ENCODE results near the gene PHACTR3. TPM values are rescaled to one million over a fixed set of nuclear protein-coding genes. Genes with fewer than 3 reads are reported as not detected.

Gene PHACTR3
- total RNA-seq, 1 donor from 2014 or later: 1.4 TPM

DNA sequence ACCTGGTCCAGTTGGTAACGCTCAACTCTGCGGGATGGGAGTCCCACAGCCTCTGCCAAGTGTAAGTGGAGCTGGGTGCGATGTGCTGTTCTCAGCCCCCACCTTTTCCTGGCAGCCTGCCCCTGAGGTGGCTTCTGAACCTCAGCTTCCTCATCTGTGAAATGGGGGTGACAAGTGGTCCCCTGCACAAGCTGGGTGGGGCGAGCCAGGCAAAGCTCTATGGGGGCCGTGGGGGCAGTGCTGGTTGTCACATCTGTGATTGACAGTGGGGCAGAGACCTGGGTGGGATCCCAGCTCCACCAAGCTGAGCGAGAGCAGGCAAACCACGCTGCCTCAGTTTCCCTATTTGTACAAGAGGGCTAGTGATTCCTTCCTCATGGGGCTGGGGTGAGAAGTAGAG is 166.5 kb downstream of the PHACTR3 start:
- Histone ChIP-seq H3K27me3 (peaks cover 27% of the 10 kb centered on the region), H3K4me1 (no peaks in the 10 kb centered on the region), H3K9ac (no peak overlapping the region), H3K4me3 (no peak overlapping the region), H2AFZ (replicated peaks) (no peak overlapping the region), H3K27ac (no peak overlapping the region), H4K20me1 (ENCODE audit: low read depth) (no peaks in the 10 kb centered on the region), H3K9me3 (ENCODE audit: low read depth) (no peaks in the 10 kb centered on the region), H3K4me2 (no peak overlapping the region), H3K36me3 (no peaks in the 10 kb centered on the region), H3K79me2 (ENCODE audit: low read depth) (no peaks in the 10 kb centered on the region), H3F3A (ENCODE audit: low read depth) (no peaks in the 10 kb centered on the region)
- TF ChIP-seq, protein P1, sequence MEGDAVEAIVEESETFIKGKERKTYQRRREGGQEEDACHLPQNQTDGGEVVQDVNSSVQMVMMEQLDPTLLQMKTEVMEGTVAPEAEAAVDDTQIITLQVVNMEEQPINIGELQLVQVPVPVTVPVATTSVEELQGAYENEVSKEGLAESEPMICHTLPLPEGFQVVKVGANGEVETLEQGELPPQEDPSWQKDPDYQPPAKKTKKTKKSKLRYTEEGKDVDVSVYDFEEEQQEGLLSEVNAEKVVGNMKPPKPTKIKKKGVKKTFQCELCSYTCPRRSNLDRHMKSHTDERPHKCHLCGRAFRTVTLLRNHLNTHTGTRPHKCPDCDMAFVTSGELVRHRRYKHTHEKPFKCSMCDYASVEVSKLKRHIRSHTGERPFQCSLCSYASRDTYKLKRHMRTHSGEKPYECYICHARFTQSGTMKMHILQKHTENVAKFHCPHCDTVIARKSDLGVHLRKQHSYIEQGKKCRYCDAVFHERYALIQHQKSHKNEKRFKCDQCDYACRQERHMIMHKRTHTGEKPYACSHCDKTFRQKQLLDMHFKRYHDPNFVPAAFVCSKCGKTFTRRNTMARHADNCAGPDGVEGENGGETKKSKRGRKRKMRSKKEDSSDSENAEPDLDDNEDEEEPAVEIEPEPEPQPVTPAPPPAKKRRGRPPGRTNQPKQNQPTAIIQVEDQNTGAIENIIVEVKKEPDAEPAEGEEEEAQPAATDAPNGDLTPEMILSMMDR (IDR thresholded peaks at IDR 0.05): no peak
- TF ChIP-seq EZH2phosphoT487 (IDR thresholded peaks at IDR 0.05): no peak
- no peak for TF ChIP-seq EZH2 (IDR thresholded peaks at IDR 0.05)
- H3K27me3 Mint-ChIP-seq (ENCODE audit: insufficient read depth, low read depth): peaks cover 13% of the 10 kb centered on the region
- no peaks in the 10 kb centered on the region for H3K36me3 Mint-ChIP-seq
- no peak overlapping the region for H3K4me3 Mint-ChIP-seq
- peaks cover 7% of the 10 kb centered on the region for H3K4me1 Mint-ChIP-seq
- peaks cover under 1% of the 10 kb centered on the region for H3K9me3 Mint-ChIP-seq
- no peak for DNase-seq (ENCODE audit: low spot score)
- no peak overlapping the region for H3K27ac Mint-ChIP-seq

DNA sequence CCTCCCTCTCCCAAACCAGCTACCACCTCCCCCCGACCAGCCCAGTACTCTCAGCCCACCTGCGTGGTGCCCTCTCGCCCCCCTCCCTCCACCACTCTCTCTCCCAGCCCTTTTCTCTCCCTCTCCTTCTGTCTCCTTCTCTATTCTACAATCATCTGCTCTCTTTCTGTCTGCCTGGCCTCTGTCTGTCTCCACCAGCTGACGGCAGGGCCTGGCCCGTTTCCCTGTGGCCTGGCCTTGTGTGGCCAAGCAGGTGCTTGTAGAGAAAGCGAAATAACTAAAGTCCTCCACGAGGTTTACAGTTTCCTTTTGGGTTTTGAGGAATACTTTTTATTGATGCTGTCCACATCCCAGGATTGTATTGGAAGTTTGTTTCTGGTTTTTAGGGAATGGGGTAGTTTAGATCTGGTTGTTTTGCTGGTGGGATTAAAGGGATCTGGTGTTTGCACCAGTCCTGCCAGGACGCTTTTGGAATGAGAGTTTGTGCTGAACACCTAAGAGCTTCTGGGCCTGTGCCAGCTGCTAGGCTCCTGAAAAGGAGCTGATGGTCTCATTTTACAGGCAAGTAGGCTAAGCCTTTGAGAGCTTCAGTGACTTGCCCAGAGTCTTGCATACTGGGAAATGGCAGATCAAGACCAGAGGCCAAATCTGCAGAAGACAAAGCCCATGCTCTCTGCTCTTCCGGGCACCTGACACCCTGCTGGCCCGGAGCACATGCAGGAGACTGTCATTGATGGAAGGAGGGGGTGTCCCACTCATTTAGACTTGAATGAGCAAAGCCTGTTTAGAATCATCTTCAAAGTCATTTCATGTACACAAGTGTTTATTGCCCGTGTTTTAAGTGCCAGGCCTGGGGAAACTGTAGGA is 167.4 kb downstream of the PHACTR3 start:
- Histone ChIP-seq H3K4me1 (no peaks in the 10 kb centered on the region), H3K36me3 (no peaks in the 10 kb centered on the region), H3K27me3 (peaks cover 20% of the 10 kb centered on the region), H4K20me1 (ENCODE audit: low read depth) (no peaks in the 10 kb centered on the region), H3K9me3 (ENCODE audit: low read depth) (no peaks in the 10 kb centered on the region), H3F3A (ENCODE audit: low read depth) (no peaks in the 10 kb centered on the region), H3K79me2 (ENCODE audit: low read depth) (no peaks in the 10 kb centered on the region), H3K4me2 (no peak overlapping the region), H3K4me3 (no peak overlapping the region), H3K9ac (no peak overlapping the region), H3K27ac (no peak overlapping the region), H2AFZ (replicated peaks) (no peak overlapping the region)
- Mint-ChIP-seq H3K4me3 (no peak overlapping the region), H3K9me3 (no peaks in the 10 kb centered on the region), H3K27ac (peak overlapping the region; percentile 27), H3K36me3 (no peaks in the 10 kb centered on the region), H3K27me3 (ENCODE audit: insufficient read depth, low read depth) (peaks cover 10% of the 10 kb centered on the region), H3K4me1 (peaks cover 7% of the 10 kb centered on the region)
- no peak for TF ChIP-seq EZH2 (IDR thresholded peaks at IDR 0.05)
- TF ChIP-seq, protein P1 (IDR thresholded peaks at IDR 0.05): no peak
- TF ChIP-seq EZH2phosphoT487 (IDR thresholded peaks at IDR 0.05): no peak
- DNase-seq (ENCODE audit: low spot score): no peak

DNA sequence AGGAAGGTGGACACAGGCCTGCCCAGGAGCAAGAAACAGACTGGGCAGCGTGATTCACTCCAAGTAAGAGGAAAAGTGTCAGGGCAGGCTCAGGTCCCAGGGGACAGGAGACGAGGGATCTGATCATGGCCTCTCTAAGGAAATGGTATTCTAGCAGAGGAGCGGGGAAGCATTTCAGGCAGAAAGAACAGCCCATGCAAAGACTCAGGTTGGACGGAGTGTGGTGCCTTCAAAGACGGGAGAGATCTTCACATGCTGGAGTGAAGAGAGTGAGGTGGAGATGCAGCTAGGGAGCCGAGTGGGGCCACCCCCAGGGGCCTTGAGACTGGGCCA is 168.0 kb downstream of the PHACTR3 start:
- no peak for DNase-seq (ENCODE audit: low spot score)
- no peak overlapping the region for H2AFZ ChIP-seq (replicated peaks)
- no peaks in the 10 kb centered on the region for H4K20me1 ChIP-seq (ENCODE audit: low read depth)
- H3K27me3 ChIP-seq: peaks cover 25% of the 10 kb centered on the region
- no peaks in the 10 kb centered on the region for H3K79me2 ChIP-seq (ENCODE audit: low read depth)
- H3K4me3 ChIP-seq: no peak overlapping the region
- Mint-ChIP-seq H3K36me3 (no peaks in the 10 kb centered on the region), H3K27ac (no peak overlapping the region), H3K4me3 (no peak overlapping the region), H3K27me3 (ENCODE audit: insufficient read depth, low read depth) (peaks cover 10% of the 10 kb centered on the region), H3K4me1 (peaks cover 7% of the 10 kb centered on the region), H3K9me3 (no peaks in the 10 kb centered on the region)
- H3K4me2 ChIP-seq: no peak overlapping the region
- TF ChIP-seq, protein P1 (IDR thresholded peaks at IDR 0.05): no peak
- TF ChIP-seq EZH2 (IDR thresholded peaks at IDR 0.05) (no peak), EZH2phosphoT487 (IDR thresholded peaks at IDR 0.05) (no peak)
- H3K36me3 ChIP-seq: no peaks in the 10 kb centered on the region
- H3K9me3 ChIP-seq (ENCODE audit: low read depth): no peaks in the 10 kb centered on the region
- H3K27ac ChIP-seq: no peak overlapping the region
- no peaks in the 10 kb centered on the region for H3K4me1 ChIP-seq
- H3K9ac ChIP-seq: no peak overlapping the region
- no peaks in the 10 kb centered on the region for H3F3A ChIP-seq (ENCODE audit: low read depth)

Measured in neural progenitor cell (in vitro differentiated cells).